OCI-M2 (cell line): ENCODE data around the gene STARD10.
"Not testable (repeated sequence)": the region's sequence is repeated elsewhere in the genome, so short reads cannot be mapped to it uniquely, and the experiment has no call there.

ENCODE experiments used
- DNase-seq: peaks from one replicate; lab custom pipeline; 2025; ENCODE audit not compliant: unreplicated experiment; lab: John Stamatoyannopoulos, UW

The STARD10 gene

DNA sequence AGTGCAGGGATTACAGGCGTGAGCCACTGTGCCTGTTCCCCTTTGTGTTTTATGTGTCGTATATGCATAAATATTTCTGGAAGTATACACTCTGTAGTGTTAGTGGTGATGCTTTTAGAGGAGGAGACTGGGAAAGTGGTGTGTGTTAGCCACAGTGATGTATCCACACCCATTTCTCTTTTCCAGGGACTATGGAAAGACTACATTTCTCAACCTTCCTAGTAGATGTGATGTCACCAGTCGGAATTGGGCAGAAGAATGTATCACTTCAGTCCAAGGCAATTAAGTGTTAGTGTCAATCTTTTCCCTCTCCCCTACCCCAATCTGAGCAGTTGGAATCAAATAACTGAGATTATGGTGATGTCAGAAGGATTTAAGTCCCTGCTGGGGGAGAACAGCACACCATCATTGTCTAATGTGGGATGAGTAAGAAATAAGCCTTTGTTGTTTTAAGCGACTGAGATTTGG, 14.5 kb upstream of the STARD10 start:
- DNase-seq: no peak

GRCh38 chr11:72807792-72808191, 13.9 kb upstream of the STARD10 start:
- no peak for DNase-seq

GRCh38 chr11:72807021-72807693, 13.3 kb upstream of the STARD10 start:
- no peak for DNase-seq

DNA sequence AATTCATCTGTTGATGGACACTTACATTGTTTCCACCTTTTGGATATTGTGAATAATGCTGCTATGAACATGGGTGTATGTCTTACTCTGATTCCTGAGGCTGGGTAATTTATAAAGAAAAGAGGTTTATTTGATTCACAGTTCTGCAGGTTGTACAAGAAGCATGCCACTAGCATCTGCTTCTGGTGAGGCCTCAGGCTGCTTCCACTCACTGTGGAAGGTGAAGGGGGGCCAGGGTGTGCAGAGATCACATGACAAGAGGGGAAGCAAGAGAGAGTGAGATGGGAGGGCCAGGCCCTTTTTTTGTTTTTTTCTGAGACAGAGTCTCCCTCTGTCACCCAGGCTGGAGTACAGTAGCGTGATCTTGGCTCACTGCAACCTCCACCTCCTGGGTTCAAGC, 12.5 kb upstream of the STARD10 start:
- not testable (repeated sequence) for DNase-seq

- DNase-seq: no peak
These were observed 11.4 kb upstream of the STARD10 start for GRCh38 chr11:72805216-72805615.

- no peak for DNase-seq
These were observed 9.0 kb upstream of the STARD10 start for GRCh38 chr11:72802822-72803221.

GRCh38 chr11:72799441-72799840, 5.6 kb upstream of the STARD10 start:
- no peak for DNase-seq

DNA sequence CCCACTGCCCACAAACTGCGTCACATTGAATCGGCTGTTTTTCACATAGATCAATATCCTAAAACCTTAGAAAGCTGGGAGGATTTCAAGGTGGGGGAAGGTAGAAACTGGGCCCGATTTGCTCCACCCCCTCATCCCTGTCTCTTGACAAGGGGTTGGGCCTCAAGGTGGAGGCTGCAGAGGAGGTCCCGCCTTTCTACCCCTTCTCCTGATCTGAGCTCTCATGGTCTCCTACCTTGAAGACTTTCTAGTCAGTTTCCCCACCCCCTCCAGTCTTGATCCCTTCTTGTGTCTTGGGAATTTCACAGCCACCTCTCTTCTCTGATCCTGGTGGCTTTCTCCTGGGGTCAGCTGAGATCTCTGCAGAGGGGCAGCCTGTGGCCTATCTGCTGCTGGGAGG, 4.5 kb upstream of the STARD10 start:
- DNase-seq: no peak

DNA sequence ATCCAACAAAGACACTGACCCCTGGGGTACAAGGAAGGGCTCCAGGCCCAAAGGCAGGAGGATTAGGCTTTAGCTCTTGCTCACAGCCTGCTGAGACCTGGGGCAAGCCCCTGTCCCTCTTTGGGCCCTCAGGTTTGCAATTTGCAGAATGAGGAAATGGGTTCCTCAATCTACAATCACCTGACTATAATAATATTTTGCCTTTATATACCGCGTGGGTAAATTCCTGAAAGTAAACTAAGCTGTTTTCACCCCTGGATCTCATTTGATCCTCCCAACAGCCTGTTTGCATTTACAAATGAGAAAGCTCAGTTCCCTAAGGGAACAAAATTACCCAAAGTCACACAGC, 797 bp downstream of the STARD10 start:
- no peak for DNase-seq

- no peak for DNase-seq
These were observed 1.3 kb downstream of the STARD10 start for GRCh38 chr11:72792437-72793021.

GRCh38 chr11:72791228-72791627, 2.6 kb downstream of the STARD10 start:
- not testable (repeated sequence) for DNase-seq

- DNase-seq: no peak
These were observed 4.2 kb downstream of the STARD10 start for GRCh38 chr11:72789493-72790131.

GRCh38 chr11:72788241-72788640, 5.6 kb downstream of the STARD10 start:
- no peak for DNase-seq

- DNase-seq: no peak
These were observed 6.4 kb downstream of the STARD10 start for GRCh38 chr11:72787216-72788104.

DNA sequence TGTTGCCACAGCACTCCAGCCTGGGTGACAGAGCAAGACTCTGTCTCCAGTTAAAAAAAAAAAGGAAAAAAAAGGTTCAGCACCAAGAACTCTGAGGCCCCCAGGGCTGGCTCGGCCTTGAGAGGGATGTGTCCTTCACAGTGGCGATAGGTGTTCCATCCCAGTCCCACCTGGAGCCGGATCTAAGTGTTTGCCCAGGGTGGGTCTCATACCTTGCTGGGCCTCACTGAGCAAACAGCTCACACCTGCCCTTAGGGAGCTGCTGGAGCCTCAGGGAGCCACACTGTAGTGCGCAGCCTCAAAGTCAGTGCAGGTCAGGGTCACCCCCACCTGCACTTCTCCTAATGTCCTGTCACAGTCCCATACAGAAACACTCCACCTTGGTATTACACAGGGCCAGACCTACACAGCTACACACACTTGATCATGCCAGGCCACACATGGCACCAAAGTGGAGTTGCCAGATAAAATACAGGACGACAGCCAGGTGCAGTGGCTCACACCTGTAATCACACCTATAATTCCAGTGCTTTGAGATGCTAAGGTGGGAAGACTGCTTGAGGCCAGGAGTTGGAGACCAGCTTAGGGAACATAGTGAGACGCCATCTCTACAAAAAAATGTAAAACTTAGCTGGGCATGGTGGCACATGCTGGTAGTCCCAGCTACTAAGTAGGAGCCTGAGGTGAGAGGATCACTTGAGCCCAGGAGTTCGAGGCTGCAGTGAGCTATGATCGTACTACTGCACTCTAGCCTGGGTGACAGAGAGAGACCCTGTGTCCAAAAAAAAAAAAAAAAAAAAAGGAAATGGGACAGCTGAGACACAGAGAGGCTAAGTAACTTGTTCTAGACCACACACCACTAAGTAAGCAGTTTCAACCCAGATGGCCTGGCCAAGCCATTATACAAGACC, 7.3 kb downstream of the STARD10 start:
- no peak for DNase-seq

DNA sequence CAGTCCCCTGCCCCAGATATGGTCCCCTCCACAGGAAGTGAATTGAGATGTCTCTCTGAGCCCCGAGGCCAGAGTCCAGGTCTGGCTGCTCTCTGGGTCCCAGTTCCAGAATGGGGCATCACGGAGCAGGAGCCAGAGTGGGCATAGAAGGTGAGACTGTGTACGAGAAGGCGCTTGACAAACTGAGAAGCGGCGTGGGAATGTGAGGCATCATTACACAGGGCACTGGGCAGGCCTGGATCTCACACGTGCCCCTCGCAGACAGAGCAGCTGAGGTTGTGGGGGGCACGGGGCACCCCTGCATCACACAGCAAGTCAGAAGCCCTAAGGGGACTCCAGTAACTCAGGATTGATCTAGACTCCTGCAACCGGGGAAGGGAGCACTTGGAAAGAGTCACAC, 9.2 kb downstream of the STARD10 start:
- DNase-seq: no peak

- no peak for DNase-seq
These were observed 10.5 kb downstream of the STARD10 start for GRCh38 chr11:72783144-72783905.

- no peak for DNase-seq
These were observed 11.5 kb downstream of the STARD10 start for GRCh38 chr11:72782081-72782920.
